Uterus (tissue), 4 donors: Measurements from ENCODE around the gene AGBL4. TPM values are rescaled to one million over a fixed set of nuclear protein-coding genes. Genes with fewer than 3 reads are reported as not detected.
"Not testable (repeated sequence)": the region's sequence is repeated elsewhere in the genome, so short reads cannot be mapped to it uniquely, and the experiment has no call there.

Source experiments
- DNase-seq, 2 donors: peaks; one replicate each; pipeline ENCODE4 v3.0.0-alpha.2; 2019 to 2020
- H3K27ac ChIP-seq, 2 donors: fragments of 200-600 bp; sonication (generic); 1 replicate in 1 of 2; 2 replicates in 1 of 2; pipeline ENCODE4 v1.5.1; 2016 to 2018
- H3K27me3 ChIP-seq, 2 donors: fragments of 200-600 bp; sonication (generic); one replicate each; pipeline ENCODE4 v1.5.1; 2018 to 2019; ENCODE audit warnings: control low read depth in 1 of 2
- H3K36me3 ChIP-seq, 2 donors: fragments of 200-600 bp; sonication (generic); one replicate each; pipeline ENCODE4 v1.5.1; 2019; ENCODE audit warnings: control low read depth in 1 of 2
- H3K4me1 ChIP-seq, 2 donors: fragments of 200-600 bp; sonication (generic); one replicate each; pipeline ENCODE4 v1.5.1; 2018 to 2019; ENCODE audit warnings: control low read depth in 1 of 2
- H3K4me3 ChIP-seq, 2 donors: fragments of 200-600 bp; sonication (generic); 1 replicate in 1 of 2; 2 replicates in 1 of 2; pipeline ENCODE4 v1.5.1; 2018 to 2019; ENCODE audit warnings: mild to moderate bottlenecking in 1 of 2
- H3K9me3 ChIP-seq, 2 donors: fragments of 200-600 bp; sonication (generic); one replicate each; pipeline ENCODE4 v1.5.1; 2019; ENCODE audit warnings: control low read depth in 1 of 2
- CTCF ChIP-seq, 4 experiments: fragments of 200-600 bp in 2 of 4; fragments of 450-650 bp in 2 of 4; sonication (generic) in 2 of 4; IDR thresholded peaks; one replicate each; pipeline ENCODE4 v1.5.1; 2016 to 2019; ENCODE audit warnings: antibody characterized with exemption in 4 of 4, mild to moderate bottlenecking in 2 of 4, moderate library complexity in 1 of 4
- POLR2A ChIP-seq, 2 donors: fragments of 450-650 bp; IDR thresholded peaks; one replicate each; pipeline ENCODE4 v1.6.1; 2016; ENCODE audit warnings: antibody characterized with exemption in 2 of 2, mild to moderate bottlenecking in 1 of 2, moderate library complexity in 1 of 2
- intact Hi-C: fragments of 100-400 bp; cut with DNase I; formaldehyde crosslinking; loops from one replicate; pipeline ENCODE4 v1.15.1; 2023; ENCODE audit warnings: low total_unique reads
- total RNA-seq, 4 donors: library from RNA; depleted of rRNA in 3 of 4; stranded (reverse); fragments of >200 nt in 3 of 4; gene quantifications; one replicate each; pipeline versions ENCODE4 v1.1.0 to v1.2.4, GENCODE V29; 2014 to 2023
- donor health status: DM: yes; HTN: yes; CAD: no.

AGBL4 gene
- total RNA-seq, 4 donors from 2014 or later: 0.85 to 1.9 TPM; not detected in 2

GRCh38 chr1:50038237-50038809 lies 14.6 kb upstream of the AGBL4 start:
- no peak for DNase-seq
- TF ChIP-seq CTCF (IDR thresholded peaks at IDR 0.05) (no peak), POLR2A (IDR thresholded peaks at IDR 0.05) (no peak)
- Histone ChIP-seq H3K27me3 (no peaks in the 10 kb centered on the region), H3K36me3 (no peaks in the 10 kb centered on the region), H3K9me3 (no peaks in the 10 kb centered on the region), H3K27ac (no peak overlapping the region), H3K4me1 (no peaks in the 10 kb centered on the region), H3K4me3 (no peak overlapping the region)
- intact Hi-C loops: no loop called here

GRCh38 chr1:50027794-50028193 lies 4.0 kb upstream of the AGBL4 start:
- TF ChIP-seq POLR2A (IDR thresholded peaks at IDR 0.05) (no peak), CTCF (IDR thresholded peaks at IDR 0.05) (no peak)
- no peaks in the 10 kb centered on the region for H3K9me3 ChIP-seq
- no peak overlapping the region for H3K27ac ChIP-seq
- intact Hi-C loops: no loop called here
- DNase-seq: no peak
- no peaks in the 10 kb centered on the region for H3K27me3 ChIP-seq
- no peak overlapping the region for H3K4me3 ChIP-seq
- H3K36me3 ChIP-seq: no peaks in the 10 kb centered on the region
- no peaks in the 10 kb centered on the region for H3K4me1 ChIP-seq

GRCh38 chr1:49995734-49996133 lies 28.0 kb downstream of the AGBL4 start:
- intact Hi-C loops: no loop called here
- no peak for DNase-seq
- no peak overlapping the region for H3K27ac ChIP-seq
- H3K27me3 ChIP-seq: no peaks in the 10 kb centered on the region
- no peak for TF ChIP-seq CTCF (IDR thresholded peaks at IDR 0.05)
- TF ChIP-seq POLR2A (IDR thresholded peaks at IDR 0.05): no peak
- H3K4me3 ChIP-seq: no peak overlapping the region
- no peaks in the 10 kb centered on the region for H3K9me3 ChIP-seq
- H3K36me3 ChIP-seq: no peaks in the 10 kb centered on the region
- no peaks in the 10 kb centered on the region for H3K4me1 ChIP-seq

GRCh38 chr1:49971088-49971487 lies 52.7 kb downstream of the AGBL4 start:
- intact Hi-C loops: no loop called here
- no peak overlapping the region for H3K4me3 ChIP-seq
- no peaks in the 10 kb centered on the region for H3K36me3 ChIP-seq
- H3K9me3 ChIP-seq: no peaks in the 10 kb centered on the region
- H3K27me3 ChIP-seq: no peaks in the 10 kb centered on the region
- no peak for DNase-seq
- H3K4me1 ChIP-seq: no peaks in the 10 kb centered on the region
- TF ChIP-seq CTCF (IDR thresholded peaks at IDR 0.05) (no peak), POLR2A (IDR thresholded peaks at IDR 0.05) (no peak)
- H3K27ac ChIP-seq: no peak overlapping the region

GRCh38 chr1:49951385-49951784 lies 72.4 kb downstream of the AGBL4 start:
- Histone ChIP-seq H3K4me3 (no peak overlapping the region), H3K27ac (no peak overlapping the region), H3K4me1 (no peaks in the 10 kb centered on the region), H3K9me3 (no peaks in the 10 kb centered on the region), H3K27me3 (no peaks in the 10 kb centered on the region), H3K36me3 (no peaks in the 10 kb centered on the region)
- intact Hi-C loops: no loop called here
- TF ChIP-seq POLR2A (IDR thresholded peaks at IDR 0.05) (no peak), CTCF (IDR thresholded peaks at IDR 0.05) (no peak)
- DNase-seq: no peak

GRCh38 chr1:49915301-49915700 lies 108.5 kb downstream of the AGBL4 start:
- H3K4me1 ChIP-seq, H3K9me3 ChIP-seq, DNase-seq, H3K36me3 ChIP-seq, H3K27ac ChIP-seq, H3K4me3 ChIP-seq, intact Hi-C loops, H3K27me3 ChIP-seq: not testable (repeated sequence)
